ENCODE measurements around the gene MRPS23.

Gene MRPS23

DNA sequence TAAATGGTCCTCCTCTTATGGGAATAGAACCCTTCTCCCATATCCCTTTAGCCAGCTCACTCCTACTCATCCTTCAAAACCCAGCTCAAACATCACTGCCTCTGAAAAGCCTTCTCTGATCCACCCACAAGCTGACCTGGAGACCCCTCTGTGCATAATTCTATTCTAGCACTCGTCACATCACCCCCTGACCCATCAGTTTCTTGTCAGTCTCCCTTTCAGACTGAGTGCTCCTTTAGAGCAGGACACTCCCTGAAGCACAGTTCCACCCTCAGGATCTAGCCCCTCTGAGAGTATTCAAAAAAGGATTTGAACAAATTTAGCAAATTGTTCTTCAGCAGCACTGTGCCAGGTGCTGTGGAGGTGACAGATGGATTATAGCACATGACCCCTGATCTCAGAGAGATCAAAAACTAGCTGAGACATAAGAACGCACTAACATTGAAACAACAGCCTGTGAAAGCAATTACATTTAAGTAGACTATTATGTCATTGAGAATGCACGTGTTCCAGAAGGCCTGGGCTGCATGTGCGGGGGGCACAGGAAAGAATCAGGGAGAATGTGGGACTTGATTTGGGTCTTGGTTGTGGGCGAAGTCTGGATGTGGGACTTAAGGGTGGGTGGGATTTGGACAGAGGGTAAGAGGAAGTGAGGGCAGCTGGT is 43.5 kb downstream of the MRPS23 start:
- in situ Hi-C loops (cut with MboI; ENCODE audit: low sequenced_read_pairs), result no loop called here

DNA sequence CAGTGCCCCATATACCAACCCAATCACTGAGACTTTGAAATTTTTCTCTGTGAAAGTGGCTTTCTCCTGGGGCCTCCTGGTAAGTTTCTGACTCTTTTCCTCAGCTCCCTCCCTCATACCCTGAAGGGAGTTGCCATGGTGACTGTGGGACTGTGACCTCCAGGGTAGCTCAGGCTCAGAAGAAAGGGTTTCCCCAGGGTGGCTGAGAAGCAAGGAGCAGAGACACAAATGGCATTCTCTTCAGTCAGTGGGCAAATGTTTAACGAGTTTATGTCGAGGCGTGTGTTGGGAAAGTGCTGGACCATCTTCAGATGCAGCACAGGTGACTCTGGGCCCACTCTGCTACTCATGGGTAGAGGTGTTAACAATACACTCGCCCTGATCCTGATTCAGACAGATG is 46.8 kb downstream of the MRPS23 start:
- in situ Hi-C loops (cut with MboI; ENCODE audit: low sequenced_read_pairs), result no loop called here

GRCh38 chr17:57801044-57801711 is 48.7 kb downstream of the MRPS23 start:
- in situ Hi-C loops (cut with MboI; ENCODE audit: low sequenced_read_pairs), result no loop called here

DNA sequence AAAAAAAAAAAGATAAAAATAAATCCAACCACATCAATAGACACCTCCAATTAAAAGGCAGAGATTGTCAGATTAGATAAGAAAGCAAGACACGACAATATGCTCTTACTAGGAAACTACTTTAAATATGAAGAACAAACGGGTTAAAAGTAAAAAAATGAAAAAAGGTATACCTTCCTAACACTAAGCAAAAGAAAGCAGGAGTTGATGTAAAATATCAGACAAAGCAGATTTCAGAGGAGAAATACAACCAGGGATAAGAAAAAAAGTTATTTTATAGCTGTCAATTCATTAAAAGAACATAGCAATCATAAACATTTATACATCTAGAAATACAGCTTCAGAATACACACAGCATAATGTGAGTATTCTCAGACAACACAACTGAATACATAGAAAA is 55.0 kb downstream of the MRPS23 start:
- in situ Hi-C loops (cut with MboI; ENCODE audit: low sequenced_read_pairs), result no loop called here

- in situ Hi-C loops (cut with MboI; ENCODE audit: low sequenced_read_pairs), result no loop called here
Measured at GRCh38 chr17:57788725-57789124, 61.1 kb downstream of the MRPS23 start.

- in situ Hi-C loops (cut with MboI; ENCODE audit: low sequenced_read_pairs), result no loop called here
Measured at GRCh38 chr17:57785022-57785421, 64.8 kb downstream of the MRPS23 start.

Measured in HL-60/S4 (cell line).